IMR-90 (cell line): ENCODE results near the gene B3GAT1. TPM values are rescaled to one million over a fixed set of nuclear protein-coding genes. Genes with fewer than 3 reads are reported as not detected.

Experiments used
- ATAC-seq: fragments of 200-7000 bp; cut with Tn5 transposase; 2 replicates; pipeline ENCODE4 v1.9.1; 2020; ENCODE audit warnings: low read depth, mild to moderate bottlenecking, moderate library complexity
- BruUV-seq: library from RNA; stranded (reverse); fragments of 400-500 nt; replicated peaks from 2 replicates; lab custom pipeline; 2021; lab: Mats Ljungman, UMichigan
- CTCF ChIA-PET: fragments of 300-600 bp; formaldehyde crosslinking; extraction: SDS; loops from one replicate; lab custom pipeline; 2021; ENCODE audit warnings: antibody characterized with exemption; lab: Yijun Ruan, JAX
- POLR2A ChIA-PET: fragments of 300-600 bp; sonication (Branson Sonifier 250); formaldehyde crosslinking; loops from one replicate; lab custom pipeline; 2022; ENCODE audit warnings: antibody characterized with exemption; ENCODE audit not compliant: unreplicated experiment; lab: Charles Lee
- DNase-seq: peaks from one replicate; pipeline ENCODE4 v3.0.0; 2013
- H2AFZ ChIP-seq: replicated peaks from 2 replicates; pipeline ENCODE3; 2013; ENCODE audit warnings: low read length, mild to moderate bottlenecking; ENCODE audit not compliant: poor library complexity
- H2AK5ac ChIP-seq: 2 replicates; pipeline ENCODE4 v1.6.1; 2013; ENCODE audit warnings: low read depth, low read length, inconsistent platforms
- H2AK9ac ChIP-seq: replicated peaks from 2 replicates; pipeline ENCODE3; 2013; ENCODE audit warnings: mild to moderate bottlenecking, low read depth, low read length, moderate library complexity; ENCODE audit not compliant: poor library complexity
- H2BK120ac ChIP-seq: 2 replicates; pipeline ENCODE4 v1.6.1; 2013; ENCODE audit warnings: low read depth, low read length, inconsistent platforms
- H2BK15ac ChIP-seq: 3 replicates; pipeline ENCODE4 v1.6.1; 2013; ENCODE audit warnings: low read depth, low read length, inconsistent platforms
- H2BK20ac ChIP-seq: 2 replicates; pipeline ENCODE4 v1.6.1; 2013; ENCODE audit warnings: low read depth, mild to moderate bottlenecking, inconsistent platforms, low read length, moderate library complexity
- H2BK5ac ChIP-seq: 2 replicates; pipeline ENCODE4 v1.6.1; 2013; ENCODE audit warnings: mild to moderate bottlenecking, low read depth, low read length, inconsistent platforms; ENCODE audit not compliant: poor library complexity, severe bottlenecking
- H3K14ac ChIP-seq: replicated peaks from 2 replicates; pipeline ENCODE4 v1.6.1; 2013; ENCODE audit warnings: low read depth, low read length, inconsistent platforms
- H3K18ac ChIP-seq: 2 replicates; pipeline ENCODE4 v1.6.1; 2013; ENCODE audit warnings: low read depth, low read length, control low read depth
- H3K23ac ChIP-seq: 2 replicates; pipeline ENCODE4 v1.6.1; 2013; ENCODE audit warnings: low read depth, low read length, inconsistent platforms
- H3K27ac ChIP-seq: 2 replicates; pipeline ENCODE4 v1.5.1; 2013; ENCODE audit warnings: mild to moderate bottlenecking, control low read depth, low read length; ENCODE audit not compliant: insufficient read depth
- H3K27me3 ChIP-seq: 2 replicates; pipeline ENCODE4 v1.6.1; 2013; ENCODE audit warnings: low read length; ENCODE audit not compliant: control insufficient read depth, insufficient read depth
- H3K36me3 ChIP-seq: 2 replicates; pipeline ENCODE4 v1.6.1; 2013; ENCODE audit warnings: low read length, mixed read lengths; ENCODE audit not compliant: control insufficient read depth, insufficient read depth
- H3K4ac ChIP-seq: 2 replicates; pipeline ENCODE4 v1.6.1; 2013; ENCODE audit warnings: low read depth, low read length, inconsistent platforms
- H3K4me1 ChIP-seq: 2 replicates; pipeline ENCODE4 v1.6.1; 2013; ENCODE audit warnings: low read length, mixed read lengths; ENCODE audit not compliant: control insufficient read depth, insufficient read depth
- H3K4me2 ChIP-seq: 2 replicates; pipeline ENCODE4 v1.6.1; 2013; ENCODE audit warnings: low read depth, mild to moderate bottlenecking, control low read depth, low read length, moderate library complexity
- H3K4me3 ChIP-seq: 2 replicates; pipeline ENCODE4 v1.5.1; 2013; ENCODE audit warnings: low read depth, mild to moderate bottlenecking, control low read depth, low read length, moderate library complexity; ENCODE audit not compliant: insufficient read depth
- H3K56ac ChIP-seq: 2 replicates; pipeline ENCODE4 v1.6.1; 2013; ENCODE audit warnings: low read length, inconsistent platforms; ENCODE audit not compliant: insufficient read depth; ENCODE audit errors: extremely low read depth
- H3K79me1 ChIP-seq, 2 experiments: 2 replicates each; pipeline ENCODE4 v1.6.1; 2013; ENCODE audit warnings: low read length in 2 of 2, inconsistent platforms in 1 of 2, low read depth in 1 of 2
- H3K9ac ChIP-seq: 2 replicates; pipeline ENCODE4 v1.6.1; 2013; ENCODE audit warnings: low read depth, low read length, control low read depth
- H3K9me1 ChIP-seq: 2 replicates; pipeline ENCODE4 v1.6.1; 2013; ENCODE audit warnings: low read length, inconsistent platforms; ENCODE audit not compliant: insufficient read depth
- H3K9me3 ChIP-seq: 2 replicates; pipeline ENCODE4 v1.6.1; 2013; ENCODE audit warnings: low read length; ENCODE audit not compliant: control insufficient read depth, insufficient read depth
- H4K20me1 ChIP-seq: 2 replicates; pipeline ENCODE4 v1.6.1; 2013; ENCODE audit warnings: low read length, inconsistent platforms; ENCODE audit not compliant: insufficient read depth
- H4K5ac ChIP-seq: 2 replicates; pipeline ENCODE4 v1.6.1; 2013; ENCODE audit warnings: mild to moderate bottlenecking, low read depth, low read length, control low read depth
- H4K8ac ChIP-seq, 2 experiments: 2 replicates each; pipeline ENCODE4 v1.6.1; 2013; ENCODE audit warnings: low read depth in 2 of 2, low read length in 2 of 2, control low read depth in 1 of 2, inconsistent platforms in 1 of 2
- H4K91ac ChIP-seq: 2 replicates; pipeline ENCODE4 v1.6.1; 2013; ENCODE audit warnings: low read depth, low read length, inconsistent platforms; ENCODE audit not compliant: insufficient read depth
- BHLHE40 ChIP-seq: fragments of 150-350 bp; IDR thresholded peaks from 2 replicates; pipeline ENCODE4 v1.6.1; 2016; ENCODE audit warnings: mild to moderate bottlenecking, low read depth, low read length
- CEBPB ChIP-seq: IDR thresholded peaks from 2 replicates; pipeline ENCODE4 v1.6.1; 2012; ENCODE audit warnings: low read depth, low read length, improper control_type of control experiment
- CHD1 ChIP-seq: IDR thresholded peaks from 2 replicates; pipeline ENCODE4 v1.6.1; 2012; ENCODE audit warnings: low read depth, low read length, improper control_type of control experiment
- CTCF ChIP-seq: conservative IDR thresholded peaks from 2 replicates; pipeline ENCODE4 v1.5.1; 2012; ENCODE audit warnings: mild to moderate bottlenecking, low read depth, low read length, improper control_type of control experiment
- ELK1 ChIP-seq: fragments of 150-350 bp; IDR thresholded peaks from 2 replicates; pipeline ENCODE4 v1.6.1; 2016; ENCODE audit warnings: low read depth, mild to moderate bottlenecking, low read length, moderate library complexity, borderline replicate concordance
- FOS ChIP-seq: fragments of 150-350 bp; IDR thresholded peaks from 2 replicates; pipeline ENCODE4 v1.6.1; 2016; ENCODE audit warnings: low read depth, low read length
- MAFK ChIP-seq: IDR thresholded peaks from 2 replicates; pipeline ENCODE4 v1.6.1; 2012; ENCODE audit warnings: low read depth, low read length, improper control_type of control experiment
- MAZ ChIP-seq: IDR thresholded peaks from 2 replicates; pipeline ENCODE4 v1.6.1; 2012; ENCODE audit warnings: low read depth, mild to moderate bottlenecking, low read length, improper control_type of control experiment, moderate library complexity, borderline replicate concordance
- MXI1 ChIP-seq: IDR thresholded peaks from 2 replicates; pipeline ENCODE4 v1.6.1; 2012; ENCODE audit warnings: low read depth, mild to moderate bottlenecking, low read length, moderate library complexity, borderline replicate concordance
- NFE2L2 ChIP-seq: fragments of 150-350 bp; IDR thresholded peaks from 2 replicates; pipeline ENCODE4 v1.6.1; 2016; ENCODE audit warnings: low read depth, mild to moderate bottlenecking, low read length
- POLR2A ChIP-seq: IDR thresholded peaks from 2 replicates; pipeline ENCODE4 v1.6.1; 2012; ENCODE audit warnings: mild to moderate bottlenecking, low read depth, low read length
- RAD21 ChIP-seq: IDR thresholded peaks from 2 replicates; pipeline ENCODE4 v1.6.1; 2012; ENCODE audit warnings: low read length, improper control_type of control experiment
- RCOR1 ChIP-seq: IDR thresholded peaks from 2 replicates; pipeline ENCODE4 v1.6.1; 2012; ENCODE audit warnings: mild to moderate bottlenecking, low read length, improper control_type of control experiment; ENCODE audit not compliant: insufficient replicate concordance
- RFX5 ChIP-seq: IDR thresholded peaks from 2 replicates; pipeline ENCODE4 v1.8.0; 2012; ENCODE audit warnings: low read depth, mild to moderate bottlenecking, low read length, moderate library complexity
- SMC3 ChIP-seq: fragments of 150-350 bp; IDR thresholded peaks from 2 replicates; pipeline ENCODE4 v1.6.1; 2016; ENCODE audit warnings: low read depth, mild to moderate bottlenecking, antibody characterized with exemption, low read length, moderate library complexity
- USF2 ChIP-seq: fragments of 150-350 bp; IDR thresholded peaks from 2 replicates; pipeline ENCODE4 v1.6.1; 2017; ENCODE audit warnings: mild to moderate bottlenecking, antibody characterized with exemption, low read length, low read depth
- WGBS, 2 experiments: methylation state at CpG; one replicate each; pipeline versions ENCODE4 v1.1.5 to v1.1.7; 2013; ENCODE audit warnings: missing lambda C conversion rate in 2 of 2; ENCODE audit not compliant: insufficient read length in 1 of 2; ENCODE audit errors: extremely low coverage in 2 of 2; 5-methylcytosine and 5-hydroxymethylcytosine counted together
- dilution Hi-C: fragments of 300-500 bp; cut with HindIII; formaldehyde crosslinking; loops from one replicate; pipeline ENCODE4 v1.14.3; 2018; ENCODE audit warnings: low sequenced_read_pairs; ENCODE audit not compliant: unreplicated experiment
- in situ Hi-C: fragments of 300-500 bp; cut with MboI; formaldehyde crosslinking; loops from 3 replicates; pipeline ENCODE4 v1.14.3; 2019; ENCODE audit warnings: low sequenced_read_pairs, inconsistent platforms, mixed read lengths
- intact Hi-C: fragments of 100-400 bp; cut with micrococcal nuclease; formaldehyde crosslinking; loops from 2 replicates; pipeline ENCODE4 v1.10.0; 2022
- polyA plus RNA-seq, 3 experiments: library from polyadenylated mRNA; depleted of rRNA; stranded (reverse); fragments of >200 nt; gene quantifications; 2 replicates each; pipeline ENCODE4 v1.2.3, GENCODE V29; 2012; ENCODE audit warnings: low replicate concordance in 1 of 3
- total RNA-seq: library from RNA; depleted of rRNA; stranded (reverse); fragments of >200 nt; gene quantifications from 2 replicates; pipeline ENCODE4 v1.2.3, GENCODE V29; 2012

Gene B3GAT1
- total and polyA plus RNA-seq, 2 of the 4 experiments (the other 2 are of a cell fraction) = not detected

- intact Hi-C loops (no loop called here), dilution Hi-C loops (no loop called here), in situ Hi-C loops (no loop called here)
- H3K4me3 ChIP-seq = no peak overlapping the region
- H2BK120ac ChIP-seq = no peak overlapping the region
- POLR2A ChIA-PET = no interaction called here
- no peaks in the 10 kb centered on the region for H3K9me1 ChIP-seq
- no peak overlapping the region for H4K5ac ChIP-seq
- H3K79me1 ChIP-seq = no peaks in the 10 kb centered on the region
- no peak overlapping the region for H3K23ac ChIP-seq
- CTCF ChIA-PET = no interaction called here
- H3K14ac ChIP-seq = no peak overlapping the region
- no peak overlapping the region for H2AFZ ChIP-seq
- TF ChIP-seq POLR2A = no peak
- TF ChIP-seq BHLHE40 = no peak
- TF ChIP-seq CEBPB = no peak
- no peak for TF ChIP-seq CTCF
- no peak for TF ChIP-seq MAZ
- TF ChIP-seq RCOR1 = no peak
- TF ChIP-seq MXI1 = no peak
- TF ChIP-seq FOS = no peak
- TF ChIP-seq RAD21 = no peak
- no peak for TF ChIP-seq MAFK
- no peak for TF ChIP-seq CHD1
- TF ChIP-seq NFE2L2 = no peak
- no peak for TF ChIP-seq RFX5
- no peak for TF ChIP-seq USF2
- TF ChIP-seq SMC3 = no peak
- no peak for TF ChIP-seq ELK1
- no peak overlapping the region for H2BK5ac ChIP-seq
- H2BK15ac ChIP-seq = no peak overlapping the region
- no peak overlapping the region for H3K18ac ChIP-seq
- H4K8ac ChIP-seq = no peak overlapping the region
- DNase-seq (no peak), ATAC-seq (no peak)
- no TSS peak for BruUV-seq
- no peaks in the 10 kb centered on the region for H3K27me3 ChIP-seq
- H2AK5ac ChIP-seq = no peak overlapping the region
- H4K20me1 ChIP-seq = no peaks in the 10 kb centered on the region
- H3K27ac ChIP-seq = no peak overlapping the region
- H4K91ac ChIP-seq = no peak overlapping the region
- 50% methylated on average over 5 of the region's 12 CpGs; no CpG with 5 or more reads in 1 of the 2 experiments for WGBS, 2 experiments
- H3K4ac ChIP-seq = no peak overlapping the region
- H3K4me1 ChIP-seq = no peaks in the 10 kb centered on the region
- H3K36me3 ChIP-seq = no peaks in the 10 kb centered on the region
- no peak overlapping the region for H3K9ac ChIP-seq
- H3K56ac ChIP-seq = no peak overlapping the region
- H2BK20ac ChIP-seq = no peak overlapping the region
- no peak overlapping the region for H3K4me2 ChIP-seq
- H2AK9ac ChIP-seq = no peak overlapping the region
- H3K9me3 ChIP-seq = peaks cover 59% of the 10 kb centered on the region
Measured at GRCh38 chr11:134395002-134395401, 17.0 kb downstream of the B3GAT1 start.
